HG03139 (cell line): ENCODE results near the gene DNAAF5.

ENCODE experiments used
- ATAC-seq: cut with Tn5 transposase; IDR thresholded peaks from one replicate; pipeline ENCODE4 v1.9.1; 2021; ENCODE audit not compliant: unreplicated experiment

Gene DNAAF5

GRCh38 chr7:831596-832166 lies 105.2 kb downstream of the DNAAF5 start:
- no peak for ATAC-seq

- ATAC-seq: no peak
These were observed 105.9 kb downstream of the DNAAF5 start, which contains the start of gene SUN1 for GRCh38 chr7:832167-832967. Gene SUN1, plus strand, starts transcription at chr7:832476. Its CDS starts 49 bp downstream, at chr7:832525.

GRCh38 chr7:832968-833424 lies 106.5 kb downstream of the DNAAF5 start:
- ATAC-seq: no peak

- ATAC-seq: no peak
These were observed 107.2 kb downstream of the DNAAF5 start for GRCh38 chr7:833601-834258.

- no peak for ATAC-seq
These were observed 107.8 kb downstream of the DNAAF5 start for GRCh38 chr7:834277-834676.

GRCh38 chr7:835021-835420 lies 108.5 kb downstream of the DNAAF5 start:
- no peak for ATAC-seq

- no peak for ATAC-seq
These were observed 109.2 kb downstream of the DNAAF5 start for GRCh38 chr7:835485-836401.
